CD4-positive, alpha-beta T cell treated with Interleukin-6 for 4 hours (primary cell): ENCODE results near the gene CHFR.
"Not testable (repeated sequence)": the region's sequence is repeated elsewhere in the genome, so short reads cannot be mapped to it uniquely, and the experiment has no call there.

Experiments used
- DNase-seq: peaks from one replicate; pipeline ENCODE4 v3.0.0-alpha.2; 2020; ENCODE audit warnings: mixed read lengths

The CHFR gene, protein sequence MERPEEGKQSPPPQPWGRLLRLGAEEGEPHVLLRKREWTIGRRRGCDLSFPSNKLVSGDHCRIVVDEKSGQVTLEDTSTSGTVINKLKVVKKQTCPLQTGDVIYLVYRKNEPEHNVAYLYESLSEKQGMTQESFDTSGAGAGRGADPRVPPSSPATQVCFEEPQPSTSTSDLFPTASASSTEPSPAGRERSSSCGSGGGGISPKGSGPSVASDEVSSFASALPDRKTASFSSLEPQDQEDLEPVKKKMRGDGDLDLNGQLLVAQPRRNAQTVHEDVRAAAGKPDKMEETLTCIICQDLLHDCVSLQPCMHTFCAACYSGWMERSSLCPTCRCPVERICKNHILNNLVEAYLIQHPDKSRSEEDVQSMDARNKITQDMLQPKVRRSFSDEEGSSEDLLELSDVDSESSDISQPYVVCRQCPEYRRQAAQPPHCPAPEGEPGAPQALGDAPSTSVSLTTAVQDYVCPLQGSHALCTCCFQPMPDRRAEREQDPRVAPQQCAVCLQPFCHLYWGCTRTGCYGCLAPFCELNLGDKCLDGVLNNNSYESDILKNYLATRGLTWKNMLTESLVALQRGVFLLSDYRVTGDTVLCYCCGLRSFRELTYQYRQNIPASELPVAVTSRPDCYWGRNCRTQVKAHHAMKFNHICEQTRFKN

DNA sequence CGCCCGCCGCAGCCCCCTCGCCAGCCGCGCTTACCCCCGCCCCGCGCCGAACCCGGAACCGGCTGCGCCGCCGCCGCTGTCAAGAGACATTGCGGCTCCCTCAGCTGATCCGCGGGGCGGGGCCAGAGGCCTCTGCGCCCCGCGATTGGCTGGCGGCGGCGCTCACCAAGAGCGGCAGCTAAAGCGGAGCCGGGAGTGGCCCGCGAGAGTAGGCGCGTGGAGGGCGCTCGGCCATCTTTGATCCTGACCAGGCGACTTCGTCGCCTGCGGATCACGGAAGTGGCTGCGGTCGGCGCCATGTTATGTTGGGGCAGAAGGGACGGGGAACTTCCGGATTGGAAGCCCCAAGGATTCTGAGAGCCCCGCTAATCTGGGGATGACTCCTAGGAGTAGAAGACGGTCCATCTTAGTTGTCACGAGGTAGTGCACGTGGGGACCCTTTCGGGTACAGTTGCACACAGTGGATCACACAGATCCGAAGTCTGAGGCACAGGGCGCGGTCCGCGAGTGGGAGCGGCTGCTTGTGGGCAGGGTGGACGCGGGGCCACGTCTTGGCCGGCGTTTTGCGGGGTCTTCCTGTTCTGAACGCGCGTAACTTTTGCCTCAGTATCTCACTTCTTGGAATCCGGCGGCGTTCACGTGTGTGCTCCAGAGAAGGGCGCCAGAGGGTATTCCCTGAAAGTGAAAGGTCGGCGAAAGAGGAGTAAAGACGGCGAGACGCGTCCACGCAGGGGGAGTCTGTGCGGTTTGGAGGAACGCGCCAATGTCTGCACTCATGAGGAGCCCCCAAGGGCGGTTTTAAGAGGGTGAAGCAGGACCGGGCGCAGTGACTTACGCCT lies at the start of gene CHFR:
Gene CHFR (minus strand): TSS at position 93 of the 839 bp plus-strand sequence. CDS start 277 bp downstream, outside the sequence.
- peak; percentile 96 for DNase-seq

DNA sequence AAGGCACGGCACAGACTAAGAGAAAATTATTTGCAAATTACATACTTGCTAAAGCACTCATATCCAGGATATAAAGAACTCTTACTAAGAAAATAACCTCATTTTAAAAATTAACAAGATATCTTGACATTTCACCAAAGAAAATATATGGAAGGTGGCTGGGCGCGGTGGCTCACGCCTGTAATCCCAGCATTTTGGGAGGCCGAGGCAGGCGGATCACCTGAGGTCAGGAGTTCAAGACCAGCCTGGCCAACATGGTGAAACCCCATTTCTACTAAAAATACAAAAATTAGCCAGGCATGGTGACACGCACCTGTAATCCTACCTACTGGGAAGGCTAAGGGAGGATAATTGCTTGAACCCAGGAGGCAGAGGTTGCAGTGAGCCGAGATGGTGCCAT lies 49.5 kb upstream of the CHFR start:
- not testable (repeated sequence) for DNase-seq

DNA sequence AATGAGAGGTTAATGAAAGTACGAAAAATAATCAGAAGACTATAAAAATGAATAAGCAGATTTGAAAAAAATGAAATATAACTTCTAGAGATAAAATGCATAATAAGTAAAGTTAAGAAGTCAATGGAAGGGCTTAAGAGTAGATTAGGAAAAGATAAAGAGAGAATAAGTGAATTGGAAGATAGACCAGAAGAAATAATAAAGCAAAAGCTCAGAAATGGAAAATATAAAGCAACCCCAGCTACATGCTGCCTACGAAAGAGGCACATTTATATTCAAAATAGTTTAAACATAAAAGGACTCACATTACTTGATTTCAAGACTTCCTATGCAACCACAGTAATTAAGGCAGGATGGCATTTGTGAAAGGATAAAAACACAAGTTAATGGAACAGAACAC lies 48.8 kb upstream of the CHFR start:
- no peak for DNase-seq

DNA sequence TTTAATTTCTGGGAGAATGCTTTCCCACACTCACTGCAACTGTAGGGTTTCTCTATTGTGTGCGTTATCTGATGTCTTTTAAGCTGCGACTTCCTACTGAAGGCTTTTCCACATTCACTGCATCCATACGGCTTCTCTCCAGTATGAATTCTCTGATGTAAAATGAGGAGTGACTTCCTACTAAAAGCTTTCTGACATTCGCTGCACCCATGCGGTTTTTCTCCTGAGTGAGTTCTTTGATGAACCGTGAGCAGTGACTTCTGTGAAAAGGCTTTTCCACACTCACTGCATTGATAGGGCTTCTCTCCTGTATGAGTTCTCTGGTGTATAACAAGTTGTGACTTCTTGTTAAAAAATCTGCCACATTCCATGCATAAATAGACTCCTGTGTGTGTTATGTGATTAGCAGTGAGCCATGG lies 39.0 kb upstream of the CHFR start:
- no peak for DNase-seq

DNA sequence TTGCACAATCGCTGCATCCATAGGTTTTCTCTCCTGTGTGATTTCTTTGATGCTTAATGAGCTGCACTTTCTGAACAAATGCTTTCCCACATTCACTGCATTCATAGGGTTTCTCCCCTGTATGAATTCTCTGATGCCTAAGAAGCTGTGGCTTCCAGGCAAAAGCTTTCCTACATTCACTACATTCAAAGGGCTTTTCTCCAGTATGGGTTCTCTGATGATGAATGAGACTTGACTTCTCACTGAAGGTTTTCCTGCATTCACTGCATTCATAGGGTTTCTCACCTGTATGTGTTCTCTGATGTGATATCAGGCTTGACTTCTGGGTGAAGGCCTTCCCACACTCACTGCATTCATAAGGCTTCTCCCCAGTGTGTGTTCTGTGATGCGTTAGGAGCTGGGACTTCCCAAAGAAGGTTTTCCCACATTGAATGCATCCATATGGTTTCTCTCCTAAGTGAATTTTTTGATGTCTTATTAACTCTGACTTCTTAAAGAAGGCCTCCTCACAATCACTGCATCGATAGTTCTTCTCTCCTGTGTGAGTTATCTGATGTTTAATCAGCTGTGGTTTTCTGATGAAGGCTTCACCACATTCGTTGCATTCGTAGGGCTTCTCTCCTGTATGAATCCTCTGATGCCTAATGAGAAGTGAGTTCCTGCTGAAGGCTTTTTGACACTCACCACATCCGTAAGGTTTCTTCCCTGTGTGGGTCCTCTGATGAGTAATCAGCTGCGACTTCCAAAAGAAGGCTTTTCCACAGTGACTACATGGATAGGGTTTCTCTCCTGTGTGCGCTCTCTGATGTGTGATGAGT lies 38.4 kb upstream of the CHFR start:
- no peak for DNase-seq

DNA sequence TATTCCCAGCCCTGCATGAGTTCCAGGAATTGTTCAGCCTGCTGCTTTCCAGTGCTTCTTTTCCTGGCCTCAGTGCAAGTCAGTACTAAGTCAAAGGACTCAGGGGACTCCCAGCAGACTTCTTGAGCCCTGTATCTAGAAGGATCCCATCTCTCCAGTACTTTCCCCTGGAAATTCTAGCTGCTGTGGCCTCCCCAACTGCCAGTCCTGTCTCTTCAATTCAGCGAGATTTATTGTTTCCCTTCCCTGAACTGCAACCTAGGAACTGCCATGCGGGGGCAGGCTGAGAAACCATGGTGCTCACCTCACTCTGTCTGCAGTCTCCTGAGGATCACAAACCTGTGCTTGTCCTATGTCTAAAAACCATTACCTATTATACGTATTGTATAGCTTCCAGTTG lies 37.0 kb upstream of the CHFR start:
- no peak for DNase-seq

DNA sequence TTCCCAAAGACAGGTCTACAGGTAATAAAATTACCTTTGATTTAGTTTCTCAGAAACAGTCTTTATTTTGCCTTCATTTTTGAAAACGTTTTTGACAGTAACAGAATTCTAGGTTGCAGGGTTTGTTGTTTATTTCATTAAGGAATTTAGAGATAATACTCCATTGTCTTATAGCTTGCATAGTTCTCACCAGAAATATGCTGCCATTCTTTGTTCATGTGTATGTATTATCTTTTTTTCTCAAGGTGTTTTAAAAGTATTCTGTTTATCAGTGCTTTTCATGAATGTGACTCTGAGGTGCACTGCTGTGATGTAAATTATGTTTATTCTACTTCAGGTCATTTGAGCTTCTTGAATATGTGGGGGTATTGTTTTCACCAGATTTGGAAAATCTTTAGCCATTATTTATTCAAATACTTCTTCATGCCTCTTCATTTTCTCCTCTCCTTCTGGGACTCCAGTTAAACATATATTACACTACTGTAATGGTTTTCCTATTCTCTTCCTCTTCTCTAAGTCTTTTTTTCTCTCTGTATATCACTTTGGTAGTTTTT lies 36.0 kb upstream of the CHFR start:
- no peak for DNase-seq

DNA sequence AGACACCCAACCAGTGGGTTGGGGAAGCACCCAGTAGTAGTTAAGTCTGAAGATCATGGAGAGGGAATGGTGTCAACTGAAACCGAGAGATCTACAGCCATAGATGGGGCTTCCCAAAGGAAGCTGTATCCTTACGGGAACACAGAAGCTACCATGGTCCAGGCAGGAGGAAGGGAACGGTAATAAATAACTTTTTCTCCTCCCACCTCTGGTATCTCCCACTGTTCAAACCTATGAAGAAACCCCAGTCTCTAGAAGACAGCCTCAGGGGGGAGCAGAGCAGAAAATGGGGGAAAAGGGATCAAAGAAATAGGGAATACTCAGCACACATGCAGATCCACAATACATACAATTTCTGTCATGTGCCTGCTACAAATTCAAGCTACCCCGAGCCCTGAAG lies 35.3 kb upstream of the CHFR start:
- DNase-seq = no peak

DNA sequence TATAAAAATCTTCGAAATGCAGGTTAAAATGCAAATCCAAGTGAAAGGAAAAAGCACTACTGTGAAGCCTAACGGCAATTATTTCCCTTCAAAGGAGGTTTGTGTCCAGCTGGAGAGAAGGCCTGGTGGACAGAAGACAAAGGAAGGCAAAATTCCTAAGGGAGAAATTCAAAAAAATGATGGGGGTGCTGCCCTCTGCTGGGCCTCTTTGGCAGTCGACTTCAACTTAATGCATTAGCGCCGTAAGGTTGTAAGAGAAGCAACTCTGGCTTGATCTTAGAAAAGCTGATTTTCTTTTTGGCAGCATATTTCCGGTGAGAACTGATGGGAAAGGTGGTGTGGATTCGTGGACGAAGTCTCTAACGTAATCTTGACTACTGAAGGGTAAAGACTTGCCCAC lies 34.3 kb upstream of the CHFR start:
- no peak for DNase-seq

DNA sequence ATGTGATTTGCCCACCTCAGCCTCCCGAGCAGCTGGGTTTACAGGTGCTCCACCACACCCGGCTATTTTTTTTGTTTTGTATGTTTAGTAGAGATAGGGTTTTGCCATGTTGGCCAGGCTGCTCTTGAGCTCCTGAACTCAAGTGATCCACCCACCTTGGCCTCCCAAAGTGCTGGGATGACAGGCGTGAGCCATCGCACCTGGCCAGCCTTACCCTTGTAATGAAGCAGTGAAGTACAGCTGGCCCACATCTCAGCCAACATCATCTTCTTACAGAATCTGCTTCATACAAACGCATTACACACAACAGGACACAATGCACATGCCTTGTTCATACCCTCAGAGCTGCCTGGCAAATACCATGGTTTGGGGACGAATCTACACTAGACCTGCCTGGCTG lies 31.3 kb upstream of the CHFR start:
- DNase-seq = no peak

DNA sequence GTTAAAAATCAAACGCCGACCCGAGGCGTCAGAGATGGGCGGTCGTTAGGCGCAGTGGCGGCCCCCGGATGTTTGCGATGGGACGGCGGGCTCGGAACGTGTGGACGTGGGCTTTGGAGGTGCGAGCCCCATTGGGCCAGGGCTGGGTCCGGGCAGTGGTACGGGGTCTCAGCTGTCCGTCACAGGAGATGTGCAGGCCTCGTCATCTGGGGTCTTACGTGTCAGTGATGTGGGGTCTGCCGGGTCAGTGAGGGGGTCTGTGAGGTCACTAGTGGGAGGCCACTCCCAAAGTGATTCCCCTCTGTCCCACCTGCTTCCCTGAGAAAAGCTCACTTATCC lies 21.6 kb upstream of the CHFR start:
- no peak for DNase-seq

DNA sequence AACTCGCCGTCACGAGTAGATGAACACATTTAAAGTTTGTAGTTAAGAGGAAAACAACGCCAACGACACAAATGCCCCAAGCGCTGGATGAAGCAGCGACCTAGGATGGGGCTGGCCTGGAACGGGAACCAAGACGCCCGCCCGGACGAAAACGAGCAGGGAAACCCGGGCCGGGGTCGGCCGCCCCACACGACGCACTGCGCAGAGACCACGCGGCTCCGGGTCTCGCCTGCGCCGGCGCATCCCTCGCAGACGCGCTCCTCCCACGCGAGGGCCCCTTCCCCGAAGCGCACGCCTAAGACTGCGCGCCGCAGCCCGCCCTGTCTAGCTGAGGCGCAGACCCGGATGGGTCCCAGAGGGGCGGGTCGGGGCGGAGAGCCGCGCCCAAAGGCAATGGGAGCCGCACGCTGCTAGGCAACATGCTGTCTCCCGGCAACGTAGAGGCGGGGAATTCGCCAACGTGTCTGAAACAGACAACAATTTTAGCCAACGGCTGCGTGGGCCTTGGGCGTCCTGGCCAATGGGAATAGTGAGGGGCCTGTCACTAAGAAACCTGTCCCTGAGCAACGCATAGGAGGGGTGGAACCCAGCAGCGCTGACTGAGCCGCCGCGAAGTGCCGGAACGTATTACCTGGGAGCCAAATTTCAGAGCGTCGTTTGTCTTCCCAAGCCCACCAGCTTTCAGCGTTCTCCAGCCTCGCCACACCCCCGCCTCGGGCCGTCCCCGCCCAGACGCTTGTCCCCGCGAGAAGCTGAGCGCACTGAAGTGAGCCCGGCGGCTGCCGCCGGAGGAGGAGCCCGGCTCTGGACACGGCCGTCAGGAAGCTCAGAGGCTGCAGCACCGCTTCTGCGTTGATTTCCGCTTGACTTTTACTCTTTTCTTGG lies 21.0 kb upstream of the CHFR start:
- DNase-seq = peak; percentile 96

DNA sequence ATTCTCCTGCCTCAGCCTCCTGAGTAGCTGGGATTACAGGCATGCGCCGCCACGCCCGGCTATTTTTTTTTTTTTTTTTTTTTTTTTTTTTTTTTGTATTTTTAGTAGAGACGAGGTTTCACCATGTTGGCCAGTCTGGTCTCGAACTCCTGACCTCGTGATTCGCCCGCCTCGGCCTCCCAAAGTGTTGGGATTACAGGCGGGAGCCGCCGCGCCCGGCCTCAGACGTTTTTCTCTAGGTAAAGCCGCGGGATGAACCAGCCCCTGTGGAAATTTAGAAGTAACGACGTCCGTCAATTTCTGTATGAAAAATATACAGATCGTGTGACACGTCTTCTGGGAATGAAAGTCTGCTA lies 20.4 kb upstream of the CHFR start:
- not testable (repeated sequence) for DNase-seq

DNA sequence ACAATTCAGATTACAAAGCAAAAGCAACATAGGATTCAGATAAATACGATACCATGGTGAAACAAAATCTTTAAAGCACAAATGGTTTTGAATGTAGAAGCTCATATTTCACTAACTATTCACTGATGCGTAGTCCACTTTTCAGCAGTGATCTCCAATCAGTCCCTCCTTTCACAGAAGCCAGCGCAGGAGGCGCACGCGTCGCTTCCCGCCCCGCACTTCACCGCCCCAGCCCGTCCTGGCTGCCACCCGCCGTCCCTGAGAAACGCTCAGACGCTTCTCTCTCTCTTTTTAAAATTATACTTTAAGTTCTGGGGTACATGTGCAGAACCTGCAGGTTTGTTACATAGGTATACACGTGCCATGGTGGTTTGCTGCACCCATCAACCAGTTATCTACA lies 19.8 kb upstream of the CHFR start:
- DNase-seq = no peak

DNA sequence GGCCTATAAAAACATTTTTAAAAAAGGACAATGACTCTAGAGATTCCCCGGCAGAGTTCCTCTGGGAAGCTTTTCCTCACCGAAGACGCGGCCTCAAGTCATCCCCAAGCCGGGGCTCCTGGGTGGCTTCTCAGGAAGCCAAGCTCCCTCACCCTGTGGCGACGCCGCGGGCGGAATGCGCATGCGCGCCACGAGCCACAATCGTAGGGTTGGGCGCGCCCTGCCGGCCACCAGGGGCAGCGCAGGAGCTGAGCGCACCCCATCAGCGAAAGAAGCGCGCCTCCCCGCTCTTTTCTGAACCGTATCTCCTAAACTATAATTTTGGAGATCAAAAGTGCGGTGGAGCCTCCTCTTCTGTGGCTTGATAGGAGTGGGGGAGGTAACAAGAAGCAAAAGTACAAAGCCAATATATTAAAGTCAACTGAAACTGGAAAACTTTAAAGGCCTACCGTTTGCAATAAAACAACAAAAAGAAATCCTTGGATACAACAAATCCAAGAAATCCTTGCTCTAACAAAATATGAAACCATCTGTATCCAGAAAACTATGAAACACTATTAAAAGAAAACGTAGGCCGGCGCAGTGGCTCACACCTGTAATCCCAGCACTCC lies 17.4 kb upstream of the CHFR start:
- peak; percentile 95 for DNase-seq

DNA sequence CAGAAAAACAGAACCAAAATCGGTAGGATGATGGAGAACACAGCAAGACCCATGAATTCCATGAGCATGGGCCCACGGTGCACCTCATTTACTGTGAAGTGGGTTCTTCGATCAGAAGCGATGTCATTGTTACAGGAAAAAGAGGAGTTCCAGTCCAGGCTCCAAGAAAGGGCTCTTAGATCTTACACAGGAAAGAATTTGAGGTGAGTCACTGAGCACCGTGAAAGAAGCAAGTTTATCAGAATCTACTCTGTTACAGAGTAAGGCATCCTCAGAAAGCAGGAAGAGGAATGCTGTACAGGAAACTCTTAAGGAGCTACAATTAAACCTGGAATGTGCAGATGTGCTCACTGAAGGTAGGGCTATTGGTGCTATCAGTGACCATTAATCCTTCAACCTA lies 11.6 kb upstream of the CHFR start:
- no peak for DNase-seq

DNA sequence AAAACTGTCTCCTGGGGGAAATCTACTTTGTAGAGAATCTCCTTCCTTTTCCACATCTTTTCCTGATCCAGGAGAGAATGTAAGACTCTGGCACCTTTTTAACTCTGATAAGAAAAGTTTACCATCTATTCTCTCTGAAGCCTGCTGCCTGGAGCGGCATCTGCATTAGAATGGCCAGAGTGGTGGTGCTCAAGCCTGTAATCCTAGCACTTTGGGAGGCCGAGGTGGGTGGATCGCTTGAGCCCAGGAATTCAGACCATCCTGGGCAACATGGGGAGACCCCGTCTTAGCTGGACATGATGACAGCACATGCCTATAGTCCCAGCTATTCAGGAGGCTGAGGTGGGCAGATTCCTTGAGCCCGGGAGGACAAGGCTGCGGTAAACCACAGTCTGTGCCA lies 1.4 kb upstream of the CHFR start:
- DNase-seq = no peak

DNA sequence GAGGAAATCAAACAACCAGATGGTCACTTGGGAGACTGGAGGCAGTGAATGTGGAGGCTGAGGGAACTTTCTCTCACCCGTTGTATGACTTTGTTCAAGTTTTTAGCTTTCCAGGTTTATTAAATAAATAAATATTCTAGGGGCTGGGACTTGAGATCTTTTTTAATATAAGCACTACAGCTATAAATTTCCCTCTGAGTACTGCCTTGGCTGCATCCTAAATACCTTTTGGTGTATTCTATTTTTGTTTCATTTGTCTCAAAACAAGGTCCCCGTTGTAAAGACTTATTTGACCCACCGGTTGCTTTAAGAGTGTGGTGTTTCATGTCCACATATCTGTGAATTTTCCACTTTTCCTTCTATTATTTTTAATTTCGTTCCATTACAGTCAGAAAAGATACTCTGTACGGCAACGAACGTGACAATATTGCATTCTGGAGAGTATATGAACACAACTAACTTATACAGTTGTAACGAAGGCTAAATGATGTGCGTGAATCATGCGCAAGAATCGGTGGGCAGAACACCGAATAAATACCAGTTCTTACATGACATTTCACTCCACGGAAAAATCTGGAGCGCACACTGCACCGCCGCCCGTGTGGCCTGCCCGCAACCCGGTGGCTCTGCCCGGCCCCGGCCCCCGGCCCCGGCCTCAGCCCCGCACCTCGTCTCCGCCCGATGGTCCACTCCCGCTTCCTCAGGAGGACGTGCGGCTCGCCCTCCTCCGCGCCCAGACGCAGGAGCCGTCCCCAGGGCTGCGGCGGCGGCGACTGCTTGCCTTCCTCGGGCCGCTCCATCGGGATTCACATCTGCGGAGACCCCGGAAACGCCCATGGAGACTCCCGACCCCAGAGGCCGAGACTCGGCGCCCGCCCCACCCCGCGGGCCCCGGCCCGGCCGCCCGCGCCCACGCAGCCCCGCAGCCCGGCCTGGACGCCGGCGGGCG lies 602 bp downstream of the CHFR start:
- DNase-seq = no peak

DNA sequence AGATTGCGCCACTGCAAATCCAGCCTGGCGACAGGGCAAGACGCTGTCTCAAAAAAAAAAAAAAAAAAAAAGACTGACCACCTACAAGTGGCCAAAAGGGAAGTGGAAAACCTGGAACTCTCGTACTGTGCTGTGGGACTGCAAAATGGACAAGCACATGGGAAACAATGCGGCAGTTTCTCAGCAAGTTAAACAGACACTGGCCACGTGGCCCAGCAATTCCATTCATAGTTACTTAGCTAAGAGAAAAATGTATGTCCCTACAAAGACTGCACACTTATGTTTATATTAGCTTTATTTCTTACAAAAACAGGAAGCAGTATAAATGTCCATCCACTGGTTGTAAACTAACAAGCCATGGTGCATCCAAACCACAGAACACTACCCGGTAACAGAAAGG lies 5.6 kb downstream of the CHFR start:
- no peak for DNase-seq

DNA sequence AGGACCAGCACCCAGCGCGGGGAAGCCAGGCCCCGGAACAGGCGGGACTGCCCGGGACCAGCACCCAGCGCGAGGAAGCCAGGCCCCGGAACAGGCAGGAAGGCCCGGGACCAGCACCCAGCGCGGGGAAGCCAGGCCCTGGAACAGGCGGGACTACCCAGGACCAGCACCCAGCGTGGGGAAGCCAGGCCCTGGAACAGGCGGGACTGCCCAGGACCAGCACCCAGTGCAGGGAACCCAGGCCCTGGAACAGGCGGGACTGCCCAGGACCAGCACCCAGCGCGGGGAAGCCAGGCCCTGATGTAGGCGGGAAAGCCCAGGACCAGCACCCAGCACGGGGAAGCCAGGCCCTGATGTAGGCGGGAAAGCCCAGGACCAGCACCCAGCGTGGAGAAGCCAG lies 12.8 kb downstream of the CHFR start:
- DNase-seq = not testable (repeated sequence)
